SK-N-SH treated with all-trans-retinoic acid at 6 μM for 48 hours (cell line): ENCODE data around the gene PCBP1.
A peak's percentile ranks its signal among the peaks of the same experiment; 100 is the strongest.
"Not testable (repeated sequence)": the region's sequence is repeated elsewhere in the genome, so short reads cannot be mapped to it uniquely, and the experiment has no call there.

Source experiments
- ATAC-seq: fragments of 200-7000 bp; cut with Tn5 transposase; 3 replicates; pipeline ENCODE4 v1.9.1; 2020; ENCODE audit warnings: mild to moderate bottlenecking, moderate library complexity
- ARNTL ChIP-seq: fragments of 450-650 bp; formaldehyde crosslinking; IDR thresholded peaks from 2 replicates; pipeline ENCODE4 v1.5.0; 2020; ENCODE audit warnings: low read depth, mild to moderate bottlenecking, moderate library complexity, borderline replicate concordance
- BACH2 ChIP-seq: fragments of 250-450 bp; sonication (Bioruptor Pico); IDR thresholded peaks from 2 replicates; pipeline ENCODE4 v1.9.0; 2021; ENCODE audit warnings: mild to moderate bottlenecking, borderline replicate concordance
- CREB5 ChIP-seq: fragments of 250-450 bp; sonication (Bioruptor Pico); IDR thresholded peaks from 2 replicates; pipeline ENCODE4 v1.5.1; 2020; ENCODE audit warnings: low read depth, mild to moderate bottlenecking, moderate library complexity
- CSDC2 ChIP-seq: fragments of 250-450 bp; sonication (Bioruptor Pico); IDR thresholded peaks from 2 replicates; pipeline ENCODE4 v1.5.0; 2020; ENCODE audit warnings: mild to moderate bottlenecking, moderate library complexity
- ESRRG ChIP-seq: fragments of 250-450 bp; sonication (Bioruptor Pico); IDR thresholded peaks from 2 replicates; pipeline ENCODE4 v1.6.1; 2021; ENCODE audit warnings: mild to moderate bottlenecking
- GLIS3 ChIP-seq: fragments of 250-450 bp; sonication (Bioruptor Pico); IDR thresholded peaks from 2 replicates; pipeline ENCODE4 v1.5.0; 2020; ENCODE audit warnings: mild to moderate bottlenecking, moderate library complexity
- OSR1 ChIP-seq: fragments of 250-450 bp; sonication (Bioruptor Pico); IDR thresholded peaks from 2 replicates; pipeline ENCODE4 v1.8.0; 2022; ENCODE audit warnings: moderate library complexity, mild to moderate bottlenecking, inconsistent platforms
- PATZ1 ChIP-seq: fragments of 250-450 bp; sonication (Bioruptor Pico); IDR thresholded peaks from 2 replicates; pipeline ENCODE4 v1.8.0; 2020; ENCODE audit warnings: mild to moderate bottlenecking, moderate library complexity, borderline replicate concordance
- POU6F1 ChIP-seq: fragments of 250-450 bp; sonication (Bioruptor Pico); IDR thresholded peaks from 2 replicates; pipeline ENCODE4 v1.8.0; 2021; ENCODE audit warnings: low read depth, mild to moderate bottlenecking, moderate library complexity, borderline replicate concordance
- PPARA ChIP-seq: fragments of 250-450 bp; sonication (Bioruptor Pico); IDR thresholded peaks from 2 replicates; pipeline ENCODE4 v1.5.0; 2020; ENCODE audit warnings: mild to moderate bottlenecking, borderline replicate concordance
- RARB ChIP-seq: fragments of 250-450 bp; sonication (Bioruptor Pico); IDR thresholded peaks from 2 replicates; pipeline ENCODE4 v1.8.0; 2021; ENCODE audit warnings: mild to moderate bottlenecking, moderate library complexity
- SNAI2 ChIP-seq: fragments of 250-450 bp; sonication (Bioruptor Pico); IDR thresholded peaks from 2 replicates; pipeline ENCODE4 v1.5.0; 2020; ENCODE audit warnings: mild to moderate bottlenecking, moderate library complexity
- TCF4 ChIP-seq: fragments of 250-450 bp; sonication (Bioruptor Pico); IDR thresholded peaks from 2 replicates; pipeline ENCODE4 v1.8.0; 2021; ENCODE audit warnings: mild to moderate bottlenecking, moderate library complexity, borderline replicate concordance
- TOX ChIP-seq: fragments of 250-450 bp; sonication (Bioruptor Pico); IDR thresholded peaks from 2 replicates; pipeline ENCODE4 v1.8.0; 2021; ENCODE audit warnings: mild to moderate bottlenecking, moderate library complexity, borderline replicate concordance
- ZC3H10 ChIP-seq: fragments of 250-450 bp; sonication (Bioruptor Pico); IDR thresholded peaks from 2 replicates; pipeline ENCODE4 v1.5.1; 2021; ENCODE audit warnings: mild to moderate bottlenecking, moderate library complexity
- ZFP3 ChIP-seq: fragments of 250-450 bp; sonication (Bioruptor Pico); IDR thresholded peaks from 2 replicates; pipeline ENCODE4 v1.5.0; 2020; ENCODE audit warnings: mild to moderate bottlenecking, moderate library complexity
- ZFP30 ChIP-seq: fragments of 450-650 bp; formaldehyde crosslinking; IDR thresholded peaks from 2 replicates; pipeline ENCODE4 v1.5.0; 2022; ENCODE audit warnings: mild to moderate bottlenecking, moderate library complexity
- ZNF565 ChIP-seq: fragments of 450-650 bp; formaldehyde crosslinking; conservative IDR thresholded peaks from 2 replicates; pipeline ENCODE4 v1.5.0; 2020; ENCODE audit warnings: low read depth, mild to moderate bottlenecking, moderate library complexity
- ZNF70 ChIP-seq: fragments of 450-650 bp; formaldehyde crosslinking; IDR thresholded peaks from 2 replicates; pipeline ENCODE4 v1.5.0; 2020; ENCODE audit warnings: mild to moderate bottlenecking, moderate library complexity
- ZNF8 ChIP-seq: fragments of 450-650 bp; formaldehyde crosslinking; IDR thresholded peaks from 2 replicates; pipeline ENCODE4 v1.5.0; 2020; ENCODE audit warnings: mild to moderate bottlenecking, moderate library complexity
- TF ChIP-seq, protein P1 (sequence below): fragments of 250-450 bp; sonication (Bioruptor Pico); IDR thresholded peaks from 2 replicates; pipeline ENCODE4 v1.5.1; 2021; ENCODE audit warnings: mild to moderate bottlenecking, moderate library complexity
- TF ChIP-seq, protein P2 (sequence below): fragments of 250-450 bp; sonication (Bioruptor Pico); IDR thresholded peaks from 2 replicates; pipeline ENCODE4 v1.5.0; 2020; ENCODE audit warnings: mild to moderate bottlenecking, moderate library complexity

The PCBP1 gene

GRCh38 chr2:70103531-70104061, 16.3 kb downstream of the PCBP1 start:
- TF ChIP-seq ZFP3 (CRISPR knock-in tag) (no peak), PPARA (CRISPR knock-in tag) (no peak), ZC3H10 (CRISPR knock-in tag) (no peak), TCF4 (CRISPR knock-in tag) (no peak), CREB5 (no peak), ZNF70 (no peak), ZNF8 (CRISPR knock-in tag) (no peak), ZFP30 (CRISPR knock-in tag) (no peak), SNAI2 (no peak), POU6F1 (CRISPR knock-in tag) (no peak), RARB (CRISPR knock-in tag) (no peak), ZNF565 (no peak), GLIS3 (CRISPR knock-in tag) (no peak), CSDC2 (CRISPR knock-in tag) (no peak), PATZ1 (CRISPR knock-in tag) (no peak)
- TF ChIP-seq, protein P1, sequence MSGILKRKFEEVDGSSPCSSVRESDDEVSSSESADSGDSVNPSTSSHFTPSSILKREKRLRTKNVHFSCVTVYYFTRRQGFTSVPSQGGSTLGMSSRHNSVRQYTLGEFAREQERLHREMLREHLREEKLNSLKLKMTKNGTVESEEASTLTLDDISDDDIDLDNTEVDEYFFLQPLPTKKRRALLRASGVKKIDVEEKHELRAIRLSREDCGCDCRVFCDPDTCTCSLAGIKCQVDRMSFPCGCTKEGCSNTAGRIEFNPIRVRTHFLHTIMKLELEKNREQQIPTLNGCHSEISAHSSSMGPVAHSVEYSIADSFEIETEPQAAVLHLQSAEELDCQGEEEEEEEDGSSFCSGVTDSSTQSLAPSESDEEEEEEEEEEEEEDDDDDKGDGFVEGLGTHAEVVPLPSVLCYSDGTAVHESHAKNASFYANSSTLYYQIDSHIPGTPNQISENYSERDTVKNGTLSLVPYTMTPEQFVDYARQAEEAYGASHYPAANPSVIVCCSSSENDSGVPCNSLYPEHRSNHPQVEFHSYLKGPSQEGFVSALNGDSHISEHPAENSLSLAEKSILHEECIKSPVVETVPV (CRISPR knock-in tag) = no peak
- TF ChIP-seq, protein P2, sequence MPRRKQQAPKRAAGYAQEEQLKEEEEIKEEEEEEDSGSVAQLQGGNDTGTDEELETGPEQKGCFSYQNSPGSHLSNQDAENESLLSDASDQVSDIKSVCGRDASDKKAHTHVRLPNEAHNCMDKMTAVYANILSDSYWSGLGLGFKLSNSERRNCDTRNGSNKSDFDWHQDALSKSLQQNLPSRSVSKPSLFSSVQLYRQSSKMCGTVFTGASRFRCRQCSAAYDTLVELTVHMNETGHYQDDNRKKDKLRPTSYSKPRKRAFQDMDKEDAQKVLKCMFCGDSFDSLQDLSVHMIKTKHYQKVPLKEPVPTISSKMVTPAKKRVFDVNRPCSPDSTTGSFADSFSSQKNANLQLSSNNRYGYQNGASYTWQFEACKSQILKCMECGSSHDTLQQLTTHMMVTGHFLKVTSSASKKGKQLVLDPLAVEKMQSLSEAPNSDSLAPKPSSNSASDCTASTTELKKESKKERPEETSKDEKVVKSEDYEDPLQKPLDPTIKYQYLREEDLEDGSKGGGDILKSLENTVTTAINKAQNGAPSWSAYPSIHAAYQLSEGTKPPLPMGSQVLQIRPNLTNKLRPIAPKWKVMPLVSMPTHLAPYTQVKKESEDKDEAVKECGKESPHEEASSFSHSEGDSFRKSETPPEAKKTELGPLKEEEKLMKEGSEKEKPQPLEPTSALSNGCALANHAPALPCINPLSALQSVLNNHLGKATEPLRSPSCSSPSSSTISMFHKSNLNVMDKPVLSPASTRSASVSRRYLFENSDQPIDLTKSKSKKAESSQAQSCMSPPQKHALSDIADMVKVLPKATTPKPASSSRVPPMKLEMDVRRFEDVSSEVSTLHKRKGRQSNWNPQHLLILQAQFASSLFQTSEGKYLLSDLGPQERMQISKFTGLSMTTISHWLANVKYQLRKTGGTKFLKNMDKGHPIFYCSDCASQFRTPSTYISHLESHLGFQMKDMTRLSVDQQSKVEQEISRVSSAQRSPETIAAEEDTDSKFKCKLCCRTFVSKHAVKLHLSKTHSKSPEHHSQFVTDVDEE (CRISPR knock-in tag) = no peak
- no peak for ATAC-seq

DNA sequence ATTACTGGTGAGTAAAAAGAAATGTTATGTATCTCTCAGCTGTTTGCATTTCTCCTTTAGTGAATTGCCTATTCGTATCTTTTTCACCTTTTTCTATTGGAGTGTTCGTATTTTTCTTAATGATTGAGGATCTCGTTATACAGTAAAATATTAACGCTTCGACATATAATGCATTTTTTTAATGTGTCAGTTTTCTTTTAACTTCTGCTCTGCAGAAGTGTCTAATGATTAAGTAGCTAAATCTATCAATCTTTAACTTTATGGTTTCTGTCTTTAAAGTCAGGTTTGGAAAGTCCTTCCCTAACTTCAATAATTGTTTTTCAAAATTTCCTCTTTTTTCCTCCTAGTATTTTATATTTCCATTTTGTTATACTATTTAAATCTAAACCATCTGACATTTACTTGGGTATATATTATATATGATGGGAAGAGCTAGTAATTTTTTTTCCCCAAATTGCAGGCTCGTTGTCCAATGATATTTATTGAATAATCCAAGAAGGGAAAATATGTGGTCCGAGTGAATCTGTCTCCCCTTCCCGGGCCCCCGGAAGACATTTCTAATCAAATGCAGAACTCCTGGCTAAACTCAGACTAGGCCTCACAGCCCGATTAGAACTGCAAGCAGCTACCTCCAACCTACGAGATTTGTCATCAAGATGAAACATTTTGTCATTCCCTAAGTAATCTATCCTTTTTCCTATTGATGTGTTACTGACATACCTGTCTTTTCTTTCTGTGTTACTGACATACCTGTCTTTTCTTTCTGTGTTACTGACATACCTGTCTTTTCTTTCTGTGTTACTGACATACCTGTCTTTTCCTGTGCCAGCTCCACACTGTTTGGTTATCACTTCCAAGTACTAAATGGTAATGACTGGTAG, 17.2 kb downstream of the PCBP1 start:
- no peak for TF ChIP-seq RARB (CRISPR knock-in tag)
- no peak for TF ChIP-seq TOX (CRISPR knock-in tag)
- TF ChIP-seq BACH2 (CRISPR knock-in tag) = no peak
- TF ChIP-seq OSR1 (CRISPR knock-in tag) = no peak
- TF ChIP-seq POU6F1 (CRISPR knock-in tag) = no peak
- no peak for TF ChIP-seq ARNTL
- TF ChIP-seq, protein P2 (CRISPR knock-in tag) = no peak
- TF ChIP-seq TCF4 (CRISPR knock-in tag) = no peak
- TF ChIP-seq, protein P1 (CRISPR knock-in tag) = no peak
- TF ChIP-seq ZNF565 = no peak
- TF ChIP-seq ZNF8 (CRISPR knock-in tag) = no peak
- TF ChIP-seq ESRRG (CRISPR knock-in tag) = no peak
- TF ChIP-seq SNAI2 = no peak
- no peak for TF ChIP-seq ZC3H10 (CRISPR knock-in tag)
- TF ChIP-seq CSDC2 (CRISPR knock-in tag) = no peak
- peak; percentile 50; the same call in 2 of the 3 replicates for ATAC-seq

DNA sequence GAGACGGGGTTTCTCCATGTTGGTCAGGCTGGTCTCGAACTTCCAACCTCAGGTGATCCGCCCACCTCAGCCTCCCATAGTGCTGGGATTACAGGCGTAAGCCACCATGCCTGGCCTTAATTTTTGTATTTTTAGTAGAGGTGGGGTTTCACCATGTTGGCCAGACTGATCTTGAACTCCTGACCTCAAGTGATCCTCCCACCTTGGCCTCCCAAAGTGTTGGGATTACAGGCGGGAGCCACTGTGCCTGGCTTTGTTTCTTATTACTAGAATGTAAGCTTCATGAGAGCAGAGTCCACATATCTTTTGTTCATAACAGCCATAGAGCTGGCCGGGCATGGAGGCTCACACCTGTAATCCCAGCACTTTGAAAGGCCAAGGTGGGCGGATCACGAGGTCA, 18.9 kb downstream of the PCBP1 start:
- ATAC-seq = not testable (repeated sequence)
